IgD-negative memory B cell (primary cell): ENCODE measurements around the gene SDHAF3. TPM values are rescaled to one million over a fixed set of nuclear protein-coding genes. Genes with fewer than 3 reads are reported as not detected.
A peak's percentile ranks its signal among the peaks of the same experiment; 100 is the strongest.
"Not testable (repeated sequence)": the region's sequence is repeated elsewhere in the genome, so short reads cannot be mapped to it uniquely, and the experiment has no call there.

Source experiments
- H3K27ac Mint-ChIP-seq, 3 donors: one replicate each; pipeline ENCODE4 v1.8.0; 2020 to 2022; ENCODE audit warnings: mild to moderate bottlenecking in 3 of 3, mixed read lengths in 3 of 3, moderate library complexity in 1 of 3
- H3K27me3 Mint-ChIP-seq: one replicate; pipeline ENCODE4 v1.8.0; 2021; ENCODE audit warnings: mixed read lengths
- H3K36me3 Mint-ChIP-seq: one replicate; pipeline ENCODE4 v1.8.0; 2020; ENCODE audit warnings: mild to moderate bottlenecking, mixed read lengths
- H3K4me1 Mint-ChIP-seq, 3 donors: one replicate each; pipeline ENCODE4 v1.8.0; 2020 to 2022; ENCODE audit warnings: mixed read lengths in 3 of 3, mild to moderate bottlenecking in 1 of 3
- H3K4me3 Mint-ChIP-seq, 4 donors: one replicate each; pipeline ENCODE4 v1.8.0; 2020 to 2022; ENCODE audit warnings: mild to moderate bottlenecking in 4 of 4, mixed read lengths in 4 of 4, moderate library complexity in 3 of 4
- H3K9me3 Mint-ChIP-seq, 3 donors: one replicate each; pipeline ENCODE4 v1.8.0; 2020 to 2021; ENCODE audit warnings: mixed read lengths in 3 of 3, mild to moderate bottlenecking in 1 of 3
- polyA plus RNA-seq: library from polyadenylated mRNA; unstranded; fragments of 300-500 nt; fragmentation: Illumina TruSeq; gene quantifications from one replicate; pipeline ENCODE4 v1.2.3, GENCODE V29; 2021

The SDHAF3 gene
- polyA plus RNA-seq, 1 donor from 2014 or later: 37.9 TPM

DNA sequence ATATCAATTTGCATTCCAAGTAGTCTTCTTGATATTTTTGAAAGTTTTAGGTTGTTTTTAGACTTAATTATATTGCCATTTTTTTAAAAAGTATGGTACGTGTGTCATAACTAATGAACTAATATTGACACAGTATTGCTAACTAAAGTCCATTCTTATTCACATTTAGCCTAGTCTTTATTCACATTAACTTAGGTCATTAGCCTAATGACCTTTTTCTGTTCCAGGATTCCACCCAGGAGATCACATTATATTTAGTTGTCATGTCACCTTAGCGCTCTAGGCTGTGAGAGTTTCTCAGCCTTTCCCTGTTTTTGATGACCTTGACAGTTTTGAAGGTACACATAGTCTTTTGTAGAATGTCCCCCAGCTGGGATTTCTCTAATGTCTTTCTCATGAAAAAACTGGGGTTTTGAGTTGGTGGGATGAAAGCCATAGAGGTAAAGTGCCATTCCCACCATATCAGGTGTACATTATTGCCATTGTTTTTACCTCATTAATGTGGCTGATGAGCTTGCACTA lies 38.5 kb downstream of the SDHAF3 start:
- H3K27ac Mint-ChIP-seq: no peak overlapping the region

DNA sequence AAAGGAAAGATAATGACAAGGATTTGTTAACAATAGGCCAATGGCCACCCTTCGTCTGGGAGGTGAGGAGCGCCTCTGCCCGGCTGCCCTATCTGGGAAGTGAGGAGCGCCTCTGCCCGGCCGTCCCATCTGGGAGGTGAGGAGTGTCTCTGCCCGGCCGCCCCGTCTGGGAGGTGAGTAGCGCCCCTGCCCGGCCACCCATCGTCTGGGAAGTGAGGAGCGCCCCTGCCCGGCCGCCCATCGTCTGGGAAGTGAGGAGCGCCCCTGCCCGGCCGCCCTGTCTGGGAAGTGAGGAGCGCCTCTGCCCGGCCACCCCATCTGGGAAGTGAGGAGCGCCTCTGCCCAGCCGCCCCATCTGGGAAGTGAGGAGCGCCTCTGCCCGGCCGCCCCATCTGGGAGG lies 42.5 kb downstream of the SDHAF3 start:
- not testable (repeated sequence) for H3K4me3 Mint-ChIP-seq, H3K9me3 Mint-ChIP-seq, H3K27me3 Mint-ChIP-seq, H3K4me1 Mint-ChIP-seq, H3K27ac Mint-ChIP-seq
- peaks cover 19% of the 10 kb centered on the region for H3K36me3 Mint-ChIP-seq

More for the DNA sequence above, 38.5 kb downstream of the SDHAF3 start:
- Mint-ChIP-seq H3K4me3 (no peak overlapping the region), H3K9me3 (peaks cover 0 to 8% (median 6%) of the 10 kb centered on the region in 3 donors), H3K27me3 (no peaks in the 10 kb centered on the region), H3K36me3 (peaks cover 27% of the 10 kb centered on the region), H3K4me1 (no peaks in the 10 kb centered on the region)

DNA sequence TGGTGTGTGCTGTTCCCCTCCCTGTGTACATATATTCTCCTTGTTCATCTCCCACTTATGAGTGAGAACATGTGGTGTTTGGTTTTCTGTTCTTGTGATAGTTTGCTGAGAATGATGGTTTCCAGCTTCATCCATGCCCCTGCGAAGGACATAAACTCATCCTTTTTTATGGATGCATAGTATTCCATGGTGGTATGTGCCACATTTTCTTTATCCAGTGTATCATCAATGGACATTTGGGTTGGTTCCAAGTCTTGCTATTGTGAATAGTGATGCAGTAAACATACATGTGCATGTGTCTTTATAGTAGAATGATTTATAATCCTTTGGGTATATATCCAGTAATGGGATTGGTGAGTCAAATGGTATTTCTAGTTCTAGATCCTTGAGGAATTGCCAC lies 44.1 kb downstream of the SDHAF3 start:
- not testable (repeated sequence) for H3K4me1 Mint-ChIP-seq, H3K4me3 Mint-ChIP-seq, H3K27ac Mint-ChIP-seq, H3K27me3 Mint-ChIP-seq, H3K9me3 Mint-ChIP-seq
- H3K36me3 Mint-ChIP-seq: peaks cover 24% of the 10 kb centered on the region

DNA sequence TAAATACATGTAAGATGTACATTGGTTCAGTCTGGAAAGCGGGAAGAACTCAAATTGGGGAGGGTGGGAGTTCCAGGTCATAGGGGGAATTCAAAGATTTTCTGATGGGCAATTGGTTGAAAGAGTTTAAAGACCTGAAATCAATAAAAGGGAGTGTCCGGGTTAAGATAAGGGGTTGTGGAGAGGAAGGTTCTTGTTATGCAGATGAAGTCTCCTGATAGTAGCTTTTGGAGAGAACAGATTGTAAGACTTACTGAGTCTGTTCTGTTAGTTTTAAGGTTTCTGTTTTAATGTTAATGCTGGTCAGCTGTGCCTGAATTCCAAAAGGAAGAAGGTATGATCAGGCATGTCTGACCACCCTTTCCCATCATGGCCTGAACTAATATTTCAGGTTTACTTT lies 48.8 kb downstream of the SDHAF3 start:
- Mint-ChIP-seq H3K27ac (no peak overlapping the region), H3K4me3 (no peak overlapping the region), H3K36me3 (peaks cover 10% of the 10 kb centered on the region)

DNA sequence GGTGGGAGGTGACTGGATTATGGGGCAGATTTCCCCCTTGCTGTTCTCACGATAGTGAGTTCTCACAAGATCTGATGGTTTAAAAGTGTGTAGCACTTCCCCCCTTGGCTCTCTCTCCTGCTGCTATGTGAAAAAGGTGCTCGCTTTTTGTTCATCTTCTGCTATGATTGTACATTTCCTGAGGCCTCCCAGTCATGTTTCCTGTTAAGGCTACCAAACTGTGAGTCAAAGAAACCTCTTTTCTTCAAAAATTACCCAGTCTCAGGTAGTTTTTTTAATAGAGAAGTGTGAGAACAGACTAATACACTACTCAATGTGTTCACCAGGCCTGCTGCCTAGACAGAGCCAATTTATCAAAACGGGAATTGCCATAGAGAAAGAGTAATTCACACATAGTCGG lies 49.7 kb downstream of the SDHAF3 start:
- Mint-ChIP-seq H3K27ac (no peak overlapping the region), H3K27me3 (no peaks in the 10 kb centered on the region), H3K36me3 (peaks cover 10% of the 10 kb centered on the region), H3K4me1 (peaks cover 4 to 6% (median 5%) of the 10 kb centered on the region in 3 donors), H3K4me3 (no peak overlapping the region), H3K9me3 (peaks cover 0 to 8% (median 1%) of the 10 kb centered on the region in 3 donors)

More for the DNA sequence above, 48.8 kb downstream of the SDHAF3 start:
- Mint-ChIP-seq H3K9me3 (peaks cover 0 to 8% (median 1%) of the 10 kb centered on the region in 3 donors), H3K4me1 (peaks cover 4 to 8% (median 6%) of the 10 kb centered on the region in 3 donors), H3K27me3 (no peaks in the 10 kb centered on the region)

DNA sequence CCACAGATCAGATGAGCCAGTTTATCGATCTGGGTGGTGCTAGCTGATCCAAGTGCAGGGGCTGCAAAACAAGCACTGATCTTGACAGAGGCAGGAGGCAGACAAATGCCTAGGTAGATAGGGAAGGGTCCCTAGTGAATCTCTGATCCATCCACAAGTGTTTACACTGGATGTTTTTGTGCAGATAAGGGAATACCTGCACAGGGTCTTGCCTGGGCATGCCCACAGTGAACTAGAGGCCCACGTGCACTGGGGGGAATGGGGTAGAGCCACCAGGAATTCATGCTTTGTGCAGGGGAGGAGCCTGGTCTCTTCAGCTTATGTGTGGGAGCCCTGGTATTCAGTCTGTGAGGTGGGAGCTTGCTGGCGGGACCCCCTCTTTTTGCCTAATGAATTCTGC lies 50.3 kb downstream of the SDHAF3 start:
- Mint-ChIP-seq H3K36me3 (peaks cover 10% of the 10 kb centered on the region), H3K27me3 (no peaks in the 10 kb centered on the region), H3K4me1 (peaks cover 0 to 2% (median under 1%) of the 10 kb centered on the region in 3 donors)

DNA sequence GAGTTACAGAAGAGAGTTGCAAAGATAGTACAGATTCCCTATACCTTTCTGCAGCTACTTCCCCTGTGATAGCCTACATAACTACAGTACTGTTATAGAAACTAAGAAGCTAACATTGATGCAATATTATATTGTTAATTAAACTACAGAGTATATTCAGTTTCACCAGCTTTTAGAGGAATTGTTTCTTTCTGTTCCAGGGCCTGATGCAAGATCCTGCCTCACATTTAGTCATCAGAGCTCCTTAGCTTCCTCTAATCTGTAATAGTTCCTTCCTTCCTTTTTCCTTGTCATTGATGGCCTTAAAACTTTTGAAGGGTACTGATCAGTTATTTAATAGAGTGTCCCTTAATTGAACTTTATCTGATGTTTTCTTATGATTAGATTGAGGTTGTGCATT lies 56.8 kb downstream of the SDHAF3 start:
- Mint-ChIP-seq H3K36me3 (no peaks in the 10 kb centered on the region), H3K27ac (no peak overlapping the region), H3K4me1 (peaks cover 0 to 5% (median under 1%) of the 10 kb centered on the region in 3 donors), H3K4me3 (no peak overlapping the region), H3K9me3 (no peaks in the 10 kb centered on the region), H3K27me3 (no peaks in the 10 kb centered on the region)

More for the DNA sequence above, 50.3 kb downstream of the SDHAF3 start:
- Mint-ChIP-seq H3K9me3 (peaks cover 0 to 8% (median 1%) of the 10 kb centered on the region in 3 donors), H3K27ac (no peak overlapping the region), H3K4me3 (no peak overlapping the region)

DNA sequence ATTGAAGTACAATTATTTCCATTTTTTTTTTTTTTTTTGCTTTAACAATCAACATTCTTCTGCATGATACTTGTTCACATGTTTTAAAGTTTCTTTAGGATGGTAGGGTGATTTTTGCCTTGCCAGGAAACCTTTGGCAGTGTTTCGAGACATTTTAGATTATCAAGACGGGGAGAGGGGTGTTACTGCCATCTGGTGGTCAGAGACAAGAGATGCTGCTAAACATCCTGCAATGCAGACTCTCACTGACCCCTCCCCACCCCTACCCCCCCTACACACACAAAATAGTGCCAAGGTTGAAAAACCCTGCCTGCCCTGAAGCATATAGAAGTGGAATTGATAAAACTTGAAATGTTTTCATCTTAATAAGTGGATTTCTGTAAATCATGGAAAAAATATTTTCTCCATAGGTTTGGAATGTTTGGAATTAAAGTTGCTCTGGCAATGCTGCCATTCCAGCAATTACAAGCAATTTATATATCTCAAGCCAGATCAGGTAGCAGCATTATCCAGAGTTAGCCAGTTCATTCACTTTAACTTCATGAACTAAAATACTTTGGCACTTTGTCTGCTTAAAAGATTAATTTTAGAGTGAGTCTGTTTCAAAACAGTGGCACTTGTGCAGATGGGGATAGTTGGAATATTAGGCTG lies 62.1 kb downstream of the SDHAF3 start:
- Mint-ChIP-seq H3K4me1 (peaks cover under 1 to 10% (median 4%) of the 10 kb centered on the region in 3 donors), H3K9me3 (no peaks in the 10 kb centered on the region), H3K27ac (peak overlapping the region in 1 of 3 donors; percentile 25), H3K4me3 (no peak overlapping the region), H3K27me3 (no peaks in the 10 kb centered on the region), H3K36me3 (peaks cover 2% of the 10 kb centered on the region)

DNA sequence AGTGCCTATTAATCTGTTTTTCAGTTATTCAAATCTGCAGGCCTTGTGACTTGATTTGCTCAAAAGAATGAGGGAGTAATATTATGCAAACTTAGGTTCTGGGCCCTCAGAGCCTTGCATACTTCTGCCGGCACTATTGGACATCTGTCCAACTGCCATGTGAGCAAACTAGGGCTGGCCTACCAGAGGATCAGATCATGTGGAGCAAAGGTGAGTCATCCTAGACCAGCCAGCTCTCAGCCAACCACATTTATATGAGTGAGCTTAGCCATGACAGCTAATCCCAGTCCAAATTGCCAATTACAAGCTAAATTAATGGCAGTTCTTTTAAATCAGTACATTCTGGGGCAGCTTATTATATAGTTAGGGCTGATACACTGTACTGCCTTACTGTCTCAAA lies 69.6 kb downstream of the SDHAF3 start:
- Mint-ChIP-seq H3K36me3 (peaks cover 4% of the 10 kb centered on the region), H3K27ac (no peak overlapping the region), H3K27me3 (peaks cover 7% of the 10 kb centered on the region), H3K9me3 (peaks cover 0 to 2% (median 0%) of the 10 kb centered on the region in 3 donors), H3K4me3 (no peak overlapping the region), H3K4me1 (peaks cover 2 to 5% (median 3%) of the 10 kb centered on the region in 3 donors)

DNA sequence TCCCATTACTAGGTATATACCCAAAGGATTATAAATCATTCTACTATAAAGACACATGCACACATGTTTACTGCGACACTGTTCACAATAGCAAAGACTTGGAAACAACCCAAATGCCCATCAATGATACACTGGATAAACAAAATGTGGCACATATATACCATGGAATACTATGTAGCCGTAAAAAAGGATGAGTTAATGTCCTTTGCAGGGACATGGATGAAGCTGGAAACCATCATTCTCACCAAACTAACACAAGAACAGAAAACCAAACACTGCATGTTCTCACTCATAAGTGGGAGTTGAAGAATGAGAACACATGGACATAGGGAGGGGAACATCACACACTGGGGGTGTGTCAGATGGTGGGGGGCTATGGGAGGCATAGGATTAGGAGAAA lies 78.7 kb downstream of the SDHAF3 start:
- H3K36me3 Mint-ChIP-seq, H3K27me3 Mint-ChIP-seq, H3K4me3 Mint-ChIP-seq, H3K4me1 Mint-ChIP-seq, H3K27ac Mint-ChIP-seq: not testable (repeated sequence)
- peaks cover 3 to 16% (median 4%) of the 10 kb centered on the region in 3 donors for H3K9me3 Mint-ChIP-seq

DNA sequence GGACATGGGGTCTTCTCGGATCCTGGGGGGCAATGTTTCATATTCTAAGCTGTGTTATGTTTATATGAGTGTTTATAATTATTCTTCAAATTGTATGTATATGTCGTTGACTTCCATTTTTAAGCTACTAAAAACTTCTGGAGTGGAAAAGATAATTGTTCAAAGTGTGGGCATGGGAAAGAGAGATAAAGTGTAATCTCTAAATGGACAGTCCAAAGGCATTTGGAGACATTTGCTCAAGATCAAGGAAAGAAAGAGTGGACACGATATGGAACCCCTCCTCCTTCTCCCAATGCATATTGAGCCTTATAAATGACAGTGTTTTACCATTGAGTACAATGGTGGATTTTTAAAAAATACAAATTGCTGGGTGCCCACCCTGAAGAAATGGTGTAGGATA lies 81.1 kb downstream of the SDHAF3 start:
- Mint-ChIP-seq H3K27me3 (peaks cover 4% of the 10 kb centered on the region), H3K9me3 (peaks cover 3 to 16% (median 4%) of the 10 kb centered on the region in 3 donors), H3K4me3 (no peak overlapping the region), H3K4me1 (no peaks in the 10 kb centered on the region), H3K27ac (no peak overlapping the region), H3K36me3 (no peaks in the 10 kb centered on the region)

DNA sequence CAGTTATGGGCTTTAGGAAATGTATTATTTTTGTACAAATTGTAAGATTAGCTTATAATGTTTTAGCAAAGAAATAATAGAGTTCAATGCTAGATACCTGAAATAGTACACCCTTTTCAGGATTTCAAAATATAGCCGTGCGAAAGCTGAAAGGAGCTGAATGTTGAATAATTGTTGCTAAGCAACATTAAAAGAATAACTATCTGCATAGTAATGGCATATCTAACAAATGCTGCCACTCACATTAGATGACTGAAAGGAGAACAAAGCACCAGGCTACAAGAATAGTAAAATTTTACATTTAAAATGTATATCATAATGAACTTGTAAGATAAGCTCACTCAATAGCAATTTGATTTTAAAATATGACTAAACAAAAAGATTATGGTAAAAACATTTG lies 82.5 kb downstream of the SDHAF3 start:
- peaks cover 4% of the 10 kb centered on the region for H3K27me3 Mint-ChIP-seq
- H3K4me1 Mint-ChIP-seq: no peaks in the 10 kb centered on the region
- H3K27ac Mint-ChIP-seq: no peak overlapping the region
- H3K4me3 Mint-ChIP-seq: no peak overlapping the region
- H3K36me3 Mint-ChIP-seq: no peaks in the 10 kb centered on the region
- peaks cover 3 to 10% (median 3%) of the 10 kb centered on the region in 3 donors for H3K9me3 Mint-ChIP-seq

DNA sequence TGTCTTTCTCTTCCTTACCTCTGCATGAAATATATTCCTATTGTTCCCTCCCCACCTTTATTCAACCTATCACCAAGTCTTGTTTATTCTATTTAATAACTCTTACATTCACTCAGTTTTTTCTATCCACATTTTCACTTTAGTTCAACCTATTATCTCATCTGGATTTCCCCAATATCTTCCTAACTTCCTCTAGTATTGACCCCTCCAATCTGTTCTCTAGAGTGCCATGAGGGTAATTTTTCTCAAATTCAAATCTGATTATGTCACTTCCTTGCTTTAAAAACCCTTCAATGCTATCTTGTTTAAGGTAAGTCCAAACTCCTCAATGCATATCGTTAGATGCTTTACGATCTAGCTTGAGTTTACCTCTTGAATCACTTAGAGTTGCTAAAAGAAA lies 86.5 kb downstream of the SDHAF3 start:
- no peaks in the 10 kb centered on the region for H3K9me3 Mint-ChIP-seq
- no peak overlapping the region for H3K27ac Mint-ChIP-seq
- no peak overlapping the region for H3K4me3 Mint-ChIP-seq
- no peaks in the 10 kb centered on the region for H3K27me3 Mint-ChIP-seq
- H3K36me3 Mint-ChIP-seq: no peaks in the 10 kb centered on the region
- no peaks in the 10 kb centered on the region for H3K4me1 Mint-ChIP-seq

DNA sequence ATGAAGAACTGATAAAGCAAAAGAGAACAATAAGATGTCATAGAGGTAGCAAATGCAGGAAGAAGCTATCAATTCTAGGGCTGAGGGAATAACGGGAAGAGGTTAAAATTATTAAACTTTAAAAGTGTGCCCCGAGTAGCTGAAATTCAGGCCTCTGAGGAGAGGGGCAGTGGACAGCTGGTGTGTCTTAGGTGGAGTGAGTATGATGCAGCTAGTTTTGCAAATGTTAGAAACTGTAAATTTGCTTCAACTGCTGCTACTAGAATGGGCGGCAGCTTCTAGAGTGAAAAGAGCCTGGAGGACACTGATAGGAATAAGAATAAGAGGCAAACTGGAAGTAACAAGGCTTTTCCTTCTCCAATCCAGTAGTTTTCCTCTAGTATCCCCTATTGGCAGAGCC lies 87.3 kb downstream of the SDHAF3 start:
- H3K4me1 Mint-ChIP-seq: no peaks in the 10 kb centered on the region
- no peaks in the 10 kb centered on the region for H3K36me3 Mint-ChIP-seq
- H3K27me3 Mint-ChIP-seq: no peaks in the 10 kb centered on the region
- H3K9me3 Mint-ChIP-seq: no peaks in the 10 kb centered on the region
- no peak overlapping the region for H3K4me3 Mint-ChIP-seq
- no peak overlapping the region for H3K27ac Mint-ChIP-seq

DNA sequence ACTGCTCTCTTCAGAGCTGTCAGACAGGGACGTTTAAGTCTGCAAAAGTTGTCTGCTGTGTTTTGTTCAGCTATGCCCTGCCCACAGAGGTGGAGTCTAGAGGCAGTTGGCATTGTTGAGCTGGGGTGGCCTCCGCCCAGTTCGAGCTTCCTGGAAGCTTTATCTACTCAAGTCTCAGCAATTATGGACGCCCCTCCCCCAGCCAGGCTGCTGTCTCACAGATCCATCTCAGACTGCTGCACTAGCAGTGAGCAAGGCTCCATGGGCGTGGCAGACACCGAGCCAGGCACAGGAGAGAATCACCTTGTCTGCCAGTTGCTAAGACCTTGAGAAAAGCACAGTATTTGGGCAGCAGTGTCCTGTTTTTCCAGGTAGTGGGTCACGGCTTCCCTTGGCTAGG lies 98.1 kb downstream of the SDHAF3 start:
- Mint-ChIP-seq H3K9me3 (peaks cover 6 to 8% (median 7%) of the 10 kb centered on the region in 3 donors), H3K27me3 (peaks cover 3% of the 10 kb centered on the region), H3K4me1 (no peaks in the 10 kb centered on the region), H3K4me3 (no peak overlapping the region), H3K27ac (no peak overlapping the region), H3K36me3 (no peaks in the 10 kb centered on the region)

DNA sequence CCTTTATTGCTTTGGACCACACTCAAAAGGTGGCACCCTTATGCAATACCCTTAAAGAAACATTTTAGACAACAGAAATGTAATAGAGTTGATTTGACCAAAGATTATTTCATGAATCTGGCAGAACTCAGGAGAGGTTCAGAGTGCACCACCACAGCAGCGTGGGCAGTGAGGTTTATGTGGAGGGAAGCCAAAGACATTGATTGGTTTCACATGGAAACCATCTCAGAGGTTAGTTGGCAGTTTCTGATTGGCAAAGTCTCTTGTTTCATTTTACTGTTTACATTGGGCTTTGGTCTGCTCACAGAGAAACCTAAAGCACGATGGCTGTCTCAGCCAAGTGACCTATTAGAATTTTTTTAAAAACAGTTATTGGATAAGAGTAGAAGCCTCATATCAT lies 101.3 kb downstream of the SDHAF3 start:
- H3K9me3 Mint-ChIP-seq: peaks cover 3 to 4% (median 4%) of the 10 kb centered on the region in 3 donors
- H3K36me3 Mint-ChIP-seq: peaks cover 2% of the 10 kb centered on the region
- H3K4me1 Mint-ChIP-seq: no peaks in the 10 kb centered on the region
- H3K4me3 Mint-ChIP-seq: no peak overlapping the region
- no peak overlapping the region for H3K27ac Mint-ChIP-seq
- H3K27me3 Mint-ChIP-seq: peaks cover 3% of the 10 kb centered on the region
